Activated T-helper 1 cell treated with anti-CD3 and anti-CD28 coated beads, Interleukin-2, amount 50 U/mL, for 16 hours (primary cell): Measurements from ENCODE around the gene KCNK1.

Experiments
- DNase-seq, 2 donors: peaks; one replicate each; pipeline ENCODE4 v3.0.0-alpha.2; 2020; ENCODE audit warnings: low read depth in 1 of 2, low spot score in 1 of 2

The KCNK1 gene

GRCh38 chr1:233613252-233614172, at the start of gene KCNK1:
TSS of gene KCNK1 (plus strand) at chr1:233614106. CDS start at chr1:233614172, 66 bp downstream.
- DNase-seq = no peak

GRCh38 chr1:233565313-233565712, 48.6 kb upstream of the KCNK1 start:
- DNase-seq = no peak

- DNase-seq = no peak
These were observed 47.0 kb upstream of the KCNK1 start for GRCh38 chr1:233566886-233567285.

- DNase-seq = no peak
These were observed 44.3 kb upstream of the KCNK1 start for GRCh38 chr1:233569636-233570035.

GRCh38 chr1:233570216-233570615, 43.7 kb upstream of the KCNK1 start:
- DNase-seq = no peak

- no peak for DNase-seq
These were observed 43.2 kb upstream of the KCNK1 start for GRCh38 chr1:233570706-233571105.

GRCh38 chr1:233572896-233573295, 41.0 kb upstream of the KCNK1 start:
- no peak for DNase-seq

- DNase-seq = no peak
These were observed 38.5 kb upstream of the KCNK1 start for GRCh38 chr1:233575450-233575849.

- no peak for DNase-seq
These were observed 31.5 kb upstream of the KCNK1 start for GRCh38 chr1:233582439-233582838.

- DNase-seq = no peak
These were observed 29.5 kb upstream of the KCNK1 start for GRCh38 chr1:233584376-233584775.

GRCh38 chr1:233584931-233585330, 29.0 kb upstream of the KCNK1 start:
- DNase-seq = no peak

GRCh38 chr1:233586301-233586700, 27.6 kb upstream of the KCNK1 start:
- DNase-seq = no peak

- DNase-seq = no peak
These were observed 26.7 kb upstream of the KCNK1 start for GRCh38 chr1:233587196-233587595.

GRCh38 chr1:233587958-233588799, 25.7 kb upstream of the KCNK1 start:
- DNase-seq = no peak

GRCh38 chr1:233597489-233597901, 16.4 kb upstream of the KCNK1 start:
- no peak for DNase-seq

- DNase-seq = no peak
These were observed 14.9 kb upstream of the KCNK1 start for GRCh38 chr1:233598891-233599541.

GRCh38 chr1:233599542-233600073, 14.3 kb upstream of the KCNK1 start:
- DNase-seq = no peak

GRCh38 chr1:233600488-233600887, 13.4 kb upstream of the KCNK1 start:
- no peak for DNase-seq

GRCh38 chr1:233603478-233603877, 10.4 kb upstream of the KCNK1 start:
- no peak for DNase-seq

- DNase-seq = no peak
These were observed 8.7 kb upstream of the KCNK1 start for GRCh38 chr1:233605205-233605604.

- DNase-seq = no peak
These were observed 7.1 kb upstream of the KCNK1 start for GRCh38 chr1:233606813-233607212.
